Stimulated activated naive CD8-positive, alpha-beta T cell treated with anti-CD3 and anti-CD28 coated beads, Interleukin-15, amount 100 ng/mL, for 72 hours (primary cell): Measurements from ENCODE around the gene ABCB11.

Experiments used
- ATAC-seq: fragments of 150-1000 bp; cut with Tn5 transposase; 2 replicates; pipeline ENCODE4 v1.10.0; 2021; ENCODE audit warnings: mild to moderate bottlenecking, moderate library complexity
- DNase-seq, 2 donors: peaks; one replicate each; pipeline ENCODE4 v3.0.0; 2021 to 2022
- H3K27ac Mint-ChIP-seq, 2 donors: one replicate each; pipeline ENCODE4 v1.8.0; 2022; ENCODE audit warnings: mild to moderate bottlenecking in 2 of 2, mixed read lengths in 2 of 2, moderate library complexity in 2 of 2
- H3K27me3 Mint-ChIP-seq: one replicate; pipeline ENCODE4 v1.8.0; 2022; ENCODE audit warnings: mixed read lengths
- H3K4me1 Mint-ChIP-seq: one replicate; pipeline ENCODE4 v1.8.0; 2022; ENCODE audit warnings: mild to moderate bottlenecking, mixed read lengths
- H3K4me3 Mint-ChIP-seq, 2 donors: one replicate each; pipeline ENCODE4 v1.8.0; 2022; ENCODE audit warnings: mild to moderate bottlenecking in 2 of 2, mixed read lengths in 2 of 2, moderate library complexity in 1 of 2
- H3K9me3 Mint-ChIP-seq, 2 donors: one replicate each; pipeline ENCODE4 v1.8.0; 2022; ENCODE audit warnings: mixed read lengths in 2 of 2

Gene ABCB11

GRCh38 chr2:169005080-169005598 lies 26.0 kb downstream of the ABCB11 start:
- Mint-ChIP-seq H3K27ac (no peak overlapping the region), H3K27me3 (peaks cover 7% of the 10 kb centered on the region), H3K4me1 (peaks cover 6% of the 10 kb centered on the region), H3K4me3 (no peak overlapping the region), H3K9me3 (no peaks in the 10 kb centered on the region)
- DNase-seq = no peak
- ATAC-seq = no peak

DNA sequence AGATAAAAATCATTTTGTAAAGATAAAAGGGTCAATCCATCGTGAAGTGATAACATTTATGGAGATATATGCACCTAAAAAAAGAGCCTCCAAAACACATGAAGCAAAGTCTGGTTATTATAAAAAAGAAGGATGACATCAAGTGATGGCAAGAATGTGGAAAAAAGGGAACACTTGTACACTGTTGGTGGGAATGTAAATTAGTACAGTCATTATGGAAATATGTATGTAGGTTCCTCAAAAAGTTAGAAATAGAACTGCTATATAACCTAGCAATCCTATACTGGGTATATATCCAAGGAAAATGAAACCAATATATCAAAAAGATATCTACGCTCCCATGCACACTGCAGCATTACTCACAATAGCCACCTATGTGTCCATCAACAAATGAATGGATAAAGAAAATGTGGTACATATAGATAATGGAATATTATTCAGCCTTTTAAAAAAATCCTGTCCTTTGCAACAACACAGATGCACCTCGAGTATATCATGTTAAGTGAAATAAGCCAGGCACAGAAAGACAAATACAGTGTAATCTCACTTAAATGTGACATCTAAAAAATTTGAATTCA lies 28.9 kb downstream of the ABCB11 start:
- Mint-ChIP-seq H3K27ac (no peak overlapping the region), H3K4me1 (peaks cover under 1% of the 10 kb centered on the region), H3K27me3 (peaks cover 7% of the 10 kb centered on the region), H3K9me3 (no peaks in the 10 kb centered on the region), H3K4me3 (no peak overlapping the region)
- no peak for ATAC-seq
- DNase-seq = no peak

DNA sequence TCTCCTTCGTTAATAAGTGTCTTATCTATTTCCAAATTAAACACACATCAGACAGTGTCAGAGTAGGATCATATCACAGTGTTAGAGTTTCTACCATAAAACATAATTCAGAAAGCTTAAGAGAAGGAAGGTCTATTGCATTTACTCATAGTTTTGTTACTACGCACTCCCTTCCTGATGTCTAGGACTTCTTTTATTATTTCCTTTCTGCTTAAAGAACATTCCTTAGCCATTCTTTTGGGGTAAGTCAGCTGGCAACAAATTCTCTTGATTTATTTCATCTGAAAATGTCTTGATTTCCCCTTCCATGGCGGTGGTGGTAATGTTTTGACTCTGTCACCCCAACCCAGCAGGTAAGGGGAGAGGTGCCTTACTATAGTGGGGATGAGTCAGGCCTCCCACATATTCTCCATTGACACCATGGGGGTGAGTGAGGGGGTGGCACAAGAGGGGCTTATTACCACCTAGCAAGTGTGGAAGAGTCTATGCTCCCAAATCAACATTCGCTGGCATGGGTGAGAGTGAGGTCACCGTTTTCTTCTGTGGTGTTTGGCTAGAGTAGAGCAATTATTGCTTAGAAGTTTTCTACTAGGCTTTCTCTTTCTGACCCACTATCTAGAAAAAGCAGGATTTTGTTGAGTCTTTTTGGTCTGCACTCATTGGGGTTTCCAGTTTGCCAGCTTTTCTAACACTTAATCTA lies 29.9 kb downstream of the ABCB11 start:
- DNase-seq (peak in 1 of 2 donors; percentile 17), ATAC-seq (peak; percentile 75)
- no peaks in the 10 kb centered on the region for H3K4me1 Mint-ChIP-seq

DNA sequence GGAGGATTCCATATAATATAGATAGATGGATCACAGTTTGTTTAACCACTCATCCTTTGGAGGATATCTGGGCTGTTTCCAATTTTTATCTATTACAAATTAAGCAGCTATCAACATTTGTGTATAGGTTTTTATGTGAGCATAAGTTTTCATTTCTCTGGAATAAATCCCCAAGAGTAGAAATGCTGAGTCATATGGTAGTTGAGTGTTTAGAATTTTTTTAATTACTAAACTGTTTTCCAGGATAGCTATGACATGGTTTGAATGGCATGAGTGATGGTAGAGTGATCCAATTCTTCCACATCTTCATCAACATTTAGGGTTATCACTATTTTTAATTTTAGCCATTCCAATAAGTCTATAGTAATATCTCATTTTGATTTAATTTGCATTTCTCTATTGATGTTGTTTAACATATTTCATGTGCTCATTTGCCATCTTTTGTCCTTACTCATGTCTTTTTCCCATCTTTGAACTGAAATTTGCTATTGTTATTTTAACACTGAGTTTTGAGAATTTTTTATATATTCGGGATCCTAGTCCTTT lies 31.4 kb downstream of the ABCB11 start:
- H3K4me1 Mint-ChIP-seq = no peaks in the 10 kb centered on the region
- H3K4me3 Mint-ChIP-seq = no peak overlapping the region
- ATAC-seq = no peak
- no peak overlapping the region for H3K27ac Mint-ChIP-seq
- H3K27me3 Mint-ChIP-seq = peaks cover 7% of the 10 kb centered on the region
- DNase-seq = no peak
- H3K9me3 Mint-ChIP-seq = no peaks in the 10 kb centered on the region

More for the DNA sequence above, 29.9 kb downstream of the ABCB11 start:
- no peak overlapping the region for H3K4me3 Mint-ChIP-seq
- H3K27ac Mint-ChIP-seq = no peak overlapping the region
- peaks cover 7% of the 10 kb centered on the region for H3K27me3 Mint-ChIP-seq
- H3K9me3 Mint-ChIP-seq = no peaks in the 10 kb centered on the region

- DNase-seq (no peak), ATAC-seq (no peak)
- Mint-ChIP-seq H3K27me3 (no peaks in the 10 kb centered on the region), H3K4me1 (no peaks in the 10 kb centered on the region), H3K9me3 (no peaks in the 10 kb centered on the region), H3K27ac (no peak overlapping the region), H3K4me3 (no peak overlapping the region)
Observed at GRCh38 chr2:168998609-168999211, 32.4 kb downstream of the ABCB11 start.

GRCh38 chr2:168997794-168998193 lies 33.3 kb downstream of the ABCB11 start:
- Mint-ChIP-seq H3K27me3 (no peaks in the 10 kb centered on the region), H3K9me3 (no peaks in the 10 kb centered on the region), H3K27ac (no peak overlapping the region), H3K4me3 (no peak overlapping the region), H3K4me1 (no peaks in the 10 kb centered on the region)
- DNase-seq (no peak), ATAC-seq (peak; percentile 53)

DNA sequence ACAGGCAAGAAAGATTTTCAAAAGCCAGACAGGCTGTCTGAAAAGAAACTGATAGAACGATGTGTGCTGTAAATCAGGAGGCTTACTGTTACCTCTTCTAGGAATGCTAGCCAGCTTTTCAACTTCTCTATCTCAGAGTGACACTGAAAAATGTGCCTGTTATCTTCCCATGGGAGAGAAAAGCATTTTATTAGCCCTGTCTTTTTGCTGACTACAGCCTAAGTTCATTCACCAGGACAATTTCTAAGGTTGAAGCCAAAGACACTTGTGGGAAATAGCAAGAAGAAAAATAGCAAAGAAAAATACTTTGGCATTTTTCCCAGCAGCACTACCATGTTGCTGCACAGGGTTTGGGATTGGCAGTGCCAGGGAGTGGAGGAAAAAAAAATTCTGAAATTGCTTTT lies 34.0 kb downstream of the ABCB11 start:
- no peaks in the 10 kb centered on the region for H3K27me3 Mint-ChIP-seq
- H3K9me3 Mint-ChIP-seq = no peaks in the 10 kb centered on the region
- no peak for DNase-seq
- H3K27ac Mint-ChIP-seq = no peak overlapping the region
- no peak overlapping the region for H3K4me3 Mint-ChIP-seq
- H3K4me1 Mint-ChIP-seq = no peaks in the 10 kb centered on the region
- no peak for ATAC-seq

GRCh38 chr2:168995744-168996143 lies 35.4 kb downstream of the ABCB11 start:
- no peak overlapping the region for H3K4me3 Mint-ChIP-seq
- H3K27ac Mint-ChIP-seq = no peak overlapping the region
- no peaks in the 10 kb centered on the region for H3K27me3 Mint-ChIP-seq
- no peaks in the 10 kb centered on the region for H3K9me3 Mint-ChIP-seq
- no peak for ATAC-seq
- DNase-seq = no peak
- H3K4me1 Mint-ChIP-seq = no peaks in the 10 kb centered on the region

- no peak overlapping the region for H3K4me3 Mint-ChIP-seq
- DNase-seq (no peak), ATAC-seq (no peak)
- no peaks in the 10 kb centered on the region for H3K27me3 Mint-ChIP-seq
- no peaks in the 10 kb centered on the region for H3K4me1 Mint-ChIP-seq
- no peak overlapping the region for H3K27ac Mint-ChIP-seq
- H3K9me3 Mint-ChIP-seq = no peaks in the 10 kb centered on the region
Observed at GRCh38 chr2:168993538-168993937, 37.6 kb downstream of the ABCB11 start.

GRCh38 chr2:168992591-168993349 lies 38.4 kb downstream of the ABCB11 start:
- ATAC-seq = no peak
- no peak overlapping the region for H3K4me3 Mint-ChIP-seq
- DNase-seq = no peak
- no peaks in the 10 kb centered on the region for H3K27me3 Mint-ChIP-seq
- H3K27ac Mint-ChIP-seq = no peak overlapping the region
- H3K9me3 Mint-ChIP-seq = no peaks in the 10 kb centered on the region
- no peaks in the 10 kb centered on the region for H3K4me1 Mint-ChIP-seq

- Mint-ChIP-seq H3K4me1 (no peaks in the 10 kb centered on the region), H3K27ac (no peak overlapping the region), H3K4me3 (no peak overlapping the region), H3K9me3 (no peaks in the 10 kb centered on the region), H3K27me3 (no peaks in the 10 kb centered on the region)
- no peak for DNase-seq
- no peak for ATAC-seq
Observed at GRCh38 chr2:168992026-168992425, 39.1 kb downstream of the ABCB11 start.

GRCh38 chr2:168988755-168989154 lies 42.4 kb downstream of the ABCB11 start:
- H3K4me1 Mint-ChIP-seq = no peaks in the 10 kb centered on the region
- H3K9me3 Mint-ChIP-seq = no peaks in the 10 kb centered on the region
- no peak overlapping the region for H3K4me3 Mint-ChIP-seq
- H3K27me3 Mint-ChIP-seq = no peaks in the 10 kb centered on the region
- no peak for DNase-seq
- peak overlapping the region in 1 of 2 donors; percentile 6 for H3K27ac Mint-ChIP-seq
- ATAC-seq = no peak

- ATAC-seq = no peak
- H3K27me3 Mint-ChIP-seq = no peaks in the 10 kb centered on the region
- no peak for DNase-seq
- H3K9me3 Mint-ChIP-seq = no peaks in the 10 kb centered on the region
- H3K27ac Mint-ChIP-seq = no peak overlapping the region
- H3K4me1 Mint-ChIP-seq = no peaks in the 10 kb centered on the region
- H3K4me3 Mint-ChIP-seq = no peak overlapping the region
Observed at GRCh38 chr2:168986398-168986943, 44.7 kb downstream of the ABCB11 start.

DNA sequence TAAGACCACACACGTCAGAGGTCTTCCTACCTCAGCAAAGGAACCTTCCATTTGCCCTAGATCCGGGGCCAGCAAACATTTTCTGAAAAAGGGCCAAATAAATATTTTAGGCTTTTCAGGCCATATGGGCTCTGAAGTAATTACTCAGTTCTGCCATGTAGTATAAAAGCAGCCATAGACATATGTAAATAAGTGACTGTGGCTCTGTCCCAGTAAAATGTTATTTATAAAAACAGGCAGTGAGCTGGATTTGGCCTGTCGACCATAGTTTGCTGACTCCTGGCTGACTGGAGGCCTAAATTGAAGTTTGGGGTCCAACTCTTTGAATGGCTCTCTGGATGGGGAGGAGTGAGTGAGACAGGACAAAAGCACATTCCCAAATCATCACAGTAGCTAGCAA lies 49.5 kb downstream of the ABCB11 start:
- DNase-seq (no peak), ATAC-seq (no peak)
- no peak overlapping the region for H3K4me3 Mint-ChIP-seq
- no peaks in the 10 kb centered on the region for H3K4me1 Mint-ChIP-seq
- H3K27me3 Mint-ChIP-seq = no peaks in the 10 kb centered on the region
- no peak overlapping the region for H3K27ac Mint-ChIP-seq
- no peaks in the 10 kb centered on the region for H3K9me3 Mint-ChIP-seq

- H3K4me3 Mint-ChIP-seq = no peak overlapping the region
- no peak overlapping the region for H3K27ac Mint-ChIP-seq
- no peaks in the 10 kb centered on the region for H3K9me3 Mint-ChIP-seq
- H3K4me1 Mint-ChIP-seq = no peaks in the 10 kb centered on the region
- ATAC-seq (no peak), DNase-seq (no peak)
- H3K27me3 Mint-ChIP-seq = no peaks in the 10 kb centered on the region
Observed at GRCh38 chr2:168978461-168978861, 52.7 kb downstream of the ABCB11 start.
